GM18520 (cell line): ENCODE data around the gene CTSO.

ENCODE experiments used
- ATAC-seq: cut with Tn5 transposase; IDR thresholded peaks from one replicate; pipeline ENCODE4 v1.9.1; 2021; ENCODE audit not compliant: unreplicated experiment

Gene CTSO

GRCh38 chr4:155953151-155954117 is at the start of gene CTSO:
TSS of gene CTSO (minus strand) at chr4:155953866. CDS start at chr4:155953847, 19 bp downstream.
- ATAC-seq: peak; percentile 95

GRCh38 chr4:156000491-156000890 is 46.8 kb upstream of the CTSO start:
- ATAC-seq: no peak

- ATAC-seq: no peak
These were observed 46.1 kb upstream of the CTSO start for GRCh38 chr4:155999725-156000124.

- no peak for ATAC-seq
These were observed 41.4 kb upstream of the CTSO start for GRCh38 chr4:155995069-155995468.

GRCh38 chr4:155984106-155984797 is 30.6 kb upstream of the CTSO start:
- ATAC-seq: no peak

GRCh38 chr4:155982736-155983385 is 29.2 kb upstream of the CTSO start:
- no peak for ATAC-seq

GRCh38 chr4:155978810-155979209 is 25.1 kb upstream of the CTSO start:
- no peak for ATAC-seq

GRCh38 chr4:155975511-155975910 is 21.8 kb upstream of the CTSO start:
- no peak for ATAC-seq

- no peak for ATAC-seq
These were observed 21.3 kb upstream of the CTSO start for GRCh38 chr4:155974996-155975395.

- peak; percentile 96 for ATAC-seq
These were observed 20.7 kb upstream of the CTSO start for GRCh38 chr4:155974476-155974749.

GRCh38 chr4:155973639-155974475 is 20.2 kb upstream of the CTSO start:
- peak; percentile 16 for ATAC-seq

GRCh38 chr4:155972098-155972497 is 18.4 kb upstream of the CTSO start:
- peak; percentile 43 for ATAC-seq

- no peak for ATAC-seq
These were observed 13.2 kb upstream of the CTSO start for GRCh38 chr4:155966731-155967395.

GRCh38 chr4:155966171-155966570 is 12.5 kb upstream of the CTSO start:
- ATAC-seq: no peak

- ATAC-seq: no peak
These were observed 10.6 kb upstream of the CTSO start for GRCh38 chr4:155964016-155964891.

- ATAC-seq: no peak
These were observed 9.1 kb upstream of the CTSO start for GRCh38 chr4:155962767-155963166.

GRCh38 chr4:155961575-155961974 is 7.9 kb upstream of the CTSO start:
- no peak for ATAC-seq

- ATAC-seq: no peak
These were observed 6.9 kb upstream of the CTSO start for GRCh38 chr4:155960522-155960921.

GRCh38 chr4:155959417-155959816 is 5.8 kb upstream of the CTSO start:
- ATAC-seq: no peak
